ENCODE results near the gene DARS2.
"Not testable (repeated sequence)": the region's sequence is repeated elsewhere in the genome, so short reads cannot be mapped to it uniquely, and the experiment has no call there.

The DARS2 gene

GRCh38 chr1:173862769-173863223 is 38.3 kb downstream of the DARS2 start:
- peak in 1 of 2 donors; percentile 22 for DNase-seq

GRCh38 chr1:173863224-173864161 is 39.0 kb downstream of the DARS2 start:
- DNase-seq, result no peak

- DNase-seq, result no peak
These were observed 39.9 kb downstream of the DARS2 start for GRCh38 chr1:173864179-173864867.

- DNase-seq, result no peak
These were observed 41.1 kb downstream of the DARS2 start for GRCh38 chr1:173865468-173866164.

GRCh38 chr1:173866413-173867115 is 42.1 kb downstream of the DARS2 start:
- no peak for DNase-seq

GRCh38 chr1:173867141-173867752 is 42.8 kb downstream of the DARS2 start:
- peak in 1 of 2 donors; percentile 62 for DNase-seq

GRCh38 chr1:173867753-173868265 is 43.3 kb downstream of the DARS2 start, which contains the start of gene GAS5:
GAS5 (minus strand) TSS chr1:173867989.
- DNase-seq, result peak; percentile 99 to 100

GRCh38 chr1:173868266-173869020 is 44.0 kb downstream of the DARS2 start, which contains the start of gene ZBTB37:
ZBTB37 (plus strand) TSS chr1:173868380; CDS start chr1:173870226, 1,846 bp downstream.
- DNase-seq, result peak; percentile 95 to 97

- DNase-seq, result no peak
These were observed 44.5 kb downstream of the DARS2 start for GRCh38 chr1:173869021-173869359.

GRCh38 chr1:173870252-173871075 is 46.0 kb downstream of the DARS2 start:
- peak in 1 of 2 donors; percentile 30 for DNase-seq

GRCh38 chr1:173871091-173871490 is 46.6 kb downstream of the DARS2 start:
- no peak for DNase-seq

- DNase-seq, result no peak
These were observed 47.0 kb downstream of the DARS2 start for GRCh38 chr1:173871500-173871899.

GRCh38 chr1:173876732-173877131 is 52.3 kb downstream of the DARS2 start:
- DNase-seq, result no peak

GRCh38 chr1:173878251-173878650 is 53.8 kb downstream of the DARS2 start:
- no peak for DNase-seq

GRCh38 chr1:173881117-173881516 is 56.6 kb downstream of the DARS2 start:
- not testable (repeated sequence) for DNase-seq

- no peak for DNase-seq
These were observed 60.2 kb downstream of the DARS2 start for GRCh38 chr1:173884701-173885100.

- DNase-seq, result no peak
These were observed 62.5 kb downstream of the DARS2 start for GRCh38 chr1:173886746-173887611.

- DNase-seq, result no peak
These were observed 63.2 kb downstream of the DARS2 start for GRCh38 chr1:173887627-173888026.

- no peak for DNase-seq
These were observed 64.3 kb downstream of the DARS2 start for GRCh38 chr1:173888749-173889148.
